Trophoblast cell (in vitro differentiated cells and primary cell): ENCODE results near the gene SEC11C.

Source experiments
- DNase-seq, 2 donors: peaks; one replicate each; pipeline ENCODE4 v3.0.0-alpha.2; 2016
- H2AFZ ChIP-seq: 2 replicates; pipeline ENCODE4 v1.6.1; 2013; ENCODE audit warnings: low read length, moderate library complexity, mild to moderate bottlenecking; ENCODE audit not compliant: insufficient read depth, poor library complexity
- H2AK5ac ChIP-seq: 2 replicates; pipeline ENCODE4 v1.6.1; 2013; ENCODE audit warnings: mild to moderate bottlenecking, low read length
- H2BK120ac ChIP-seq: 2 replicates; pipeline ENCODE4 v1.6.1; 2013; ENCODE audit warnings: low read length, mild to moderate bottlenecking, moderate library complexity; ENCODE audit not compliant: insufficient read depth, poor library complexity
- H2BK12ac ChIP-seq: 2 replicates; pipeline ENCODE4 v1.6.1; 2013; ENCODE audit warnings: mild to moderate bottlenecking, low read length, moderate library complexity
- H2BK5ac ChIP-seq: 2 replicates; pipeline ENCODE4 v1.6.1; 2013; ENCODE audit warnings: low read length, low read depth, moderate library complexity, mild to moderate bottlenecking; ENCODE audit not compliant: poor library complexity
- H3K14ac ChIP-seq: 2 replicates; pipeline ENCODE4 v1.6.1; 2013; ENCODE audit warnings: mild to moderate bottlenecking, low read length
- H3K18ac ChIP-seq: 2 replicates; pipeline ENCODE4 v1.6.1; 2013; ENCODE audit warnings: mild to moderate bottlenecking, low read length
- H3K23ac ChIP-seq: 2 replicates; pipeline ENCODE4 v1.6.1; 2013; ENCODE audit warnings: low read length
- H3K27ac ChIP-seq: 2 replicates; pipeline ENCODE4 v1.5.1; 2013; ENCODE audit warnings: low read depth, mild to moderate bottlenecking, inconsistent platforms, low read length, moderate library complexity
- H3K27me3 ChIP-seq: 2 replicates; pipeline ENCODE4 v1.6.1; 2013; ENCODE audit warnings: inconsistent platforms, mild to moderate bottlenecking, low read length, moderate library complexity; ENCODE audit not compliant: insufficient read depth
- H3K36me3 ChIP-seq, 2 experiments: 1 replicate in 1 of 2; 2 replicates in 1 of 2; pipeline ENCODE4 v1.6.1; 2013; ENCODE audit warnings: low read length in 2 of 2, mild to moderate bottlenecking in 2 of 2, moderate library complexity in 1 of 2; ENCODE audit not compliant: insufficient read depth in 2 of 2, control insufficient read depth in 1 of 2
- H3K4ac ChIP-seq: 2 replicates; pipeline ENCODE4 v1.6.1; 2013; ENCODE audit warnings: low read depth, mild to moderate bottlenecking, low read length, moderate library complexity
- H3K4me1 ChIP-seq, 2 experiments: 1 replicate in 1 of 2; 2 replicates in 1 of 2; pipeline ENCODE4 v1.6.1; 2013; ENCODE audit warnings: low read length in 2 of 2, mild to moderate bottlenecking in 2 of 2, moderate library complexity in 1 of 2; ENCODE audit not compliant: insufficient read depth in 2 of 2, control insufficient read depth in 1 of 2
- H3K4me2 ChIP-seq: 2 replicates; pipeline ENCODE4 v1.6.1; 2013; ENCODE audit warnings: inconsistent platforms, mild to moderate bottlenecking, low read length, moderate library complexity
- H3K4me3 ChIP-seq: 2 replicates; pipeline ENCODE4 v1.5.1; 2013; ENCODE audit warnings: mild to moderate bottlenecking, low read depth, low read length, inconsistent platforms
- H3K79me1 ChIP-seq: one replicate; pipeline ENCODE4 v1.6.1; 2013; ENCODE audit warnings: low read length
- H3K79me2 ChIP-seq: 2 replicates; pipeline ENCODE4 v1.6.1; 2013; ENCODE audit warnings: low read length, mild to moderate bottlenecking; ENCODE audit not compliant: control insufficient read depth, insufficient read depth, poor library complexity
- H3K9ac ChIP-seq: 2 replicates; pipeline ENCODE4 v1.6.1; 2013; ENCODE audit warnings: mild to moderate bottlenecking, low read length
- H3K9me3 ChIP-seq: 2 replicates; pipeline ENCODE4 v1.6.1; 2013; ENCODE audit warnings: low read depth, mild to moderate bottlenecking, control low read depth, inconsistent platforms, low read length; ENCODE audit not compliant: insufficient read depth
- H4K12ac ChIP-seq: 2 replicates; pipeline ENCODE4 v1.6.1; 2013; ENCODE audit warnings: low read depth, mild to moderate bottlenecking, low read length, moderate library complexity
- H4K8ac ChIP-seq: 2 replicates; pipeline ENCODE4 v1.6.1; 2013; ENCODE audit warnings: low read depth, mild to moderate bottlenecking, low read length, moderate library complexity
- H4K91ac ChIP-seq: one replicate; pipeline ENCODE4 v1.6.1; 2013; ENCODE audit warnings: low read depth, mild to moderate bottlenecking, low read length, moderate library complexity
- WGBS: extraction: QIAGEN DNeasy Blood & Tissue Kit; methylation state at CpG from one replicate; pipeline ENCODE4 v1.1.7; 2013; ENCODE audit warnings: missing lambda C conversion rate; ENCODE audit not compliant: insufficient read length, insufficient coverage; ENCODE audit errors: extremely low coverage; 5-methylcytosine and 5-hydroxymethylcytosine counted together

Gene SEC11C

DNA sequence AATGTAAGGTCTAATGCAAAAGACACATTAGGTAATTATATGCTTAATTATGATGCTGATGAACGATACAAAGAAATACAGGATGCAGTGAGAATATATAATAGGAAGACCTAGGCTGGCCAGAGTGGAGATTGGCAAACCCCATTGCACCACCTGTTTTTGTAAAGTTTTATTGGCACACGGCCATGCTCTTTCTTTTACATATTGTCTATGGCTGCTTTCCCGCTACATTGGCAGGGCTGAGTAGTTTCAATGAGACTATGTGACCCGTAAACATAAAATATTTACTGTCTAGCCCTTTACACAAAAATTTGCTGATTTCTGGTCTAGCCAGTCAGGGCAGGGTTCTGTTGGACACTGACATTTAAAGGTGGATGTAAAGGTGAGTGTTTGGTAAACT lies 5.4 kb downstream of the SEC11C start:
- no peak overlapping the region for H3K4ac ChIP-seq
- H2BK12ac ChIP-seq, result no peak overlapping the region
- H3K4me1 ChIP-seq, result peaks cover 2 to 5% of the 10 kb centered on the region in 2 experiments
- H3K18ac ChIP-seq, result no peak overlapping the region
- no peak overlapping the region for H4K12ac ChIP-seq
- H3K9me3 ChIP-seq, result no peaks in the 10 kb centered on the region
- no peak overlapping the region for H4K91ac ChIP-seq
- DNase-seq, result no peak
- H3K23ac ChIP-seq, result no peak overlapping the region
- H2BK120ac ChIP-seq, result no peak overlapping the region
- H4K8ac ChIP-seq, result no peak overlapping the region
- H2AFZ ChIP-seq, result no peak overlapping the region
- H3K9ac ChIP-seq, result no peak overlapping the region
- no peak overlapping the region for H2AK5ac ChIP-seq
- peaks cover under 1 to 2% of the 10 kb centered on the region in 2 experiments for H3K36me3 ChIP-seq
- no peak overlapping the region for H3K4me2 ChIP-seq
- H2BK5ac ChIP-seq, result no peak overlapping the region
- H3K14ac ChIP-seq, result no peak overlapping the region
- no peaks in the 10 kb centered on the region for H3K27me3 ChIP-seq
- H3K27ac ChIP-seq, result no peak overlapping the region
- WGBS, result no CpG with 5 or more reads among the region's 4 CpGs
- H3K79me1 ChIP-seq, result no peaks in the 10 kb centered on the region
- no peak overlapping the region for H3K4me3 ChIP-seq
- H3K79me2 ChIP-seq, result no peaks in the 10 kb centered on the region

- Histone ChIP-seq H2AK5ac (no peak overlapping the region), H3K4ac (no peak overlapping the region), H3K9ac (no peak overlapping the region), H3K36me3 (peaks cover 2 to 6% of the 10 kb centered on the region in 2 experiments), H4K12ac (no peak overlapping the region), H4K91ac (no peak overlapping the region), H2BK5ac (no peak overlapping the region), H3K4me1 (no peaks in the 10 kb centered on the region), H3K23ac (no peak overlapping the region), H2BK12ac (no peak overlapping the region), H3K79me1 (no peaks in the 10 kb centered on the region), H3K27ac (no peak overlapping the region), H3K18ac (no peak overlapping the region), H3K9me3 (no peaks in the 10 kb centered on the region), H2BK120ac (no peak overlapping the region), H3K4me3 (no peak overlapping the region), H4K8ac (no peak overlapping the region), H3K14ac (no peak overlapping the region), H3K79me2 (no peaks in the 10 kb centered on the region), H2AFZ (no peak overlapping the region), H3K27me3 (no peaks in the 10 kb centered on the region), H3K4me2 (no peak overlapping the region)
- WGBS, result no CpG with 5 or more reads among the region's 8 CpGs
- no peak for DNase-seq
Measured at GRCh38 chr18:59148192-59148591, 8.5 kb downstream of the SEC11C start.

- DNase-seq, result no peak
- Histone ChIP-seq H2BK120ac (no peak overlapping the region), H3K79me2 (no peaks in the 10 kb centered on the region), H4K8ac (no peak overlapping the region), H3K9ac (no peak overlapping the region), H3K14ac (no peak overlapping the region), H2BK12ac (no peak overlapping the region), H3K23ac (no peak overlapping the region), H3K27ac (no peak overlapping the region), H4K12ac (no peak overlapping the region), H3K9me3 (no peaks in the 10 kb centered on the region), H2BK5ac (no peak overlapping the region), H3K4ac (no peak overlapping the region), H3K79me1 (no peaks in the 10 kb centered on the region), H3K4me3 (no peak overlapping the region), H3K4me1 (no peaks in the 10 kb centered on the region), H3K4me2 (no peak overlapping the region), H3K18ac (no peak overlapping the region), H2AK5ac (no peak overlapping the region), H3K36me3 (peaks cover 4 to 6% of the 10 kb centered on the region in 2 experiments), H2AFZ (no peak overlapping the region), H3K27me3 (no peaks in the 10 kb centered on the region), H4K91ac (no peak overlapping the region)
- WGBS, result no CpG with 5 or more reads among the region's 2 CpGs
Measured at GRCh38 chr18:59149007-59149406, 9.3 kb downstream of the SEC11C start.

DNA sequence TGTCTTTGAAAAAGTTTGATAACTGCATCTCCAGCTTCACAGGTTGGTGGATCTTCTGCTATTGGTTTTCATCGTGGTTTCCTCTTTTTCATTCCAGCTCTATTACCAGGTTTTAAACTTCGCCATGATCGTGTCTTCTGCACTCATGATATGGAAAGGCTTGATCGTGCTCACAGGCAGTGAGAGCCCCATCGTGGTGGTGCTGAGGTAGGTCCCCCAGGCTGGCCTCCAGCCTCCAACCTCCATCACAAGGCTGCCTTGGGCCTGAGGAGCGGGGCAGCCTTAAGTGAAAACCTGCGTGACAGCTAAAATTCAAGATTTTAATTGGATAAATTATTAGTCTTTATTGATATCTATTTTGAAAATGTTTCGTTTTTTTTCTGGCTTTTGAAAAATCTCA lies 9.7 kb downstream of the SEC11C start:
- H4K8ac ChIP-seq, result no peak overlapping the region
- no peak overlapping the region for H3K27ac ChIP-seq
- H4K12ac ChIP-seq, result no peak overlapping the region
- H4K91ac ChIP-seq, result no peak overlapping the region
- H3K9ac ChIP-seq, result no peak overlapping the region
- DNase-seq, result no peak
- H2AK5ac ChIP-seq, result no peak overlapping the region
- H3K4me3 ChIP-seq, result no peak overlapping the region
- H3K36me3 ChIP-seq, result peaks cover 4 to 6% of the 10 kb centered on the region in 2 experiments
- no peak overlapping the region for H2BK12ac ChIP-seq
- no peak overlapping the region for H3K18ac ChIP-seq
- H3K4me1 ChIP-seq, result no peaks in the 10 kb centered on the region
- H3K79me2 ChIP-seq, result no peaks in the 10 kb centered on the region
- WGBS, result no CpG with 5 or more reads among the region's 8 CpGs
- no peak overlapping the region for H3K14ac ChIP-seq
- no peak overlapping the region for H3K4ac ChIP-seq
- no peak overlapping the region for H3K4me2 ChIP-seq
- H2BK120ac ChIP-seq, result no peak overlapping the region
- no peaks in the 10 kb centered on the region for H3K9me3 ChIP-seq
- no peak overlapping the region for H2AFZ ChIP-seq
- H3K27me3 ChIP-seq, result no peaks in the 10 kb centered on the region
- H3K79me1 ChIP-seq, result no peaks in the 10 kb centered on the region
- H3K23ac ChIP-seq, result no peak overlapping the region
- H2BK5ac ChIP-seq, result no peak overlapping the region
